ENCODE data around the gene SOAT1. TPM values are rescaled to one million over a fixed set of nuclear protein-coding genes. Genes with fewer than 3 reads are reported as not detected.
"Not testable (repeated sequence)": the region's sequence is repeated elsewhere in the genome, so short reads cannot be mapped to it uniquely, and the experiment has no call there.

Gene SOAT1
- total RNA-seq (10 to 100 TPM in 3 of 9 donors, 1 to 10 TPM in 6; 5.5 to 34.8 (median 8.1) TPM), polyA plus RNA-seq (1 to 10 TPM; 2.0 to 4.8 TPM)
- long read RNA-seq, donor 1, full-length matches to known transcripts = 7 of 9 reads
- long read RNA-seq, donor 1, partial matches to known transcripts = 0 of 9 reads
- long read RNA-seq, donor 1, other reads (novel, unspliced or antisense) = 2 of 9 reads
- long read RNA-seq, donor 2, full-length matches to known transcripts = 19 of 21 reads
- long read RNA-seq, donor 2, partial matches to known transcripts = 0 of 21 reads
- long read RNA-seq, donor 2, other reads (novel, unspliced or antisense) = 2 of 21 reads
- long read RNA-seq, donor 3, full-length matches to known transcripts = 11 of 12 reads
- long read RNA-seq, donor 3, partial matches to known transcripts = 0 of 12 reads
- long read RNA-seq, donor 3, other reads (novel, unspliced or antisense) = 1 of 12 reads

- H3K36me3 ChIP-seq = no peaks in the 10 kb centered on the region
- peak within 1 kb of the TSS; percentile 48 to 96 (median 90) for H3K27ac ChIP-seq
- 0 to 2% (median 0%) methylated on average over 27 to 71 of the region's 71 CpGs for WGBS, 4 donors
- peak in 1 of 2 donors; percentile 83 for TF ChIP-seq POLR2A (IDR thresholded peaks at IDR 0.05)
- TF ChIP-seq CTCF (IDR thresholded peaks at IDR 0.05) = peak in 9 of 12 donors; percentile 7 to 50 (median 20)
- ATAC-seq = peak; percentile 96 to 100 (median 100)
- no peaks in the 10 kb centered on the region for H3K9me3 ChIP-seq
- peak within 1 kb of the TSS; percentile 50 to 98 (median 75) for H3K4me3 ChIP-seq
- peaks cover 0 to 39% (median 12%) of the 10 kb centered on the region in 12 donors for H3K4me1 ChIP-seq
- DNase-seq = peak; percentile 94 to 98 (median 96)
- H3K27me3 ChIP-seq = no peaks in the 10 kb centered on the region
- intact Hi-C loops (cut with DNase I) = loop anchor here in 7 of 10 donors (1.0 to 10.0 kb wide), 13 partner anchors 61 to 214 kb away; partner anchors contain the start of genes AXDND1 (in 5 of the 7), TOR3A (in 4 of the 7) and ABL2 (in 1 of the 7)
Measured at GRCh38 chr1:179293340-179294327, at the start of gene SOAT1. Gene SOAT1, plus strand, starts transcription at chr1:179293797. Its CDS starts 8,888 bp downstream, at chr1:179302685.

GRCh38 chr1:179245426-179245825, 48.2 kb upstream of the SOAT1 start:
- 86 to 96% (median 86%) methylated on average over 2 of the region's 2 CpGs for WGBS, 4 donors

GRCh38 chr1:179247923-179248322, 45.7 kb upstream of the SOAT1 start:
- DNase-seq (no peak), ATAC-seq (no peak)
- no peak overlapping the region for H3K4me3 ChIP-seq
- no peaks in the 10 kb centered on the region for H3K36me3 ChIP-seq
- WGBS, 4 donors = 87 to 95% (median 91%) methylated on average over 9 of the region's 9 CpGs
- intact Hi-C loops (cut with DNase I) = no loop called here
- no peaks in the 10 kb centered on the region for H3K27me3 ChIP-seq
- TF ChIP-seq POLR2A (IDR thresholded peaks at IDR 0.05) (no peak), CTCF (IDR thresholded peaks at IDR 0.05) (no peak)
- no peaks in the 10 kb centered on the region for H3K4me1 ChIP-seq
- no peak overlapping the region for H3K27ac ChIP-seq
- no peaks in the 10 kb centered on the region for H3K9me3 ChIP-seq

More at GRCh38 chr1:179245426-179245825, 48.2 kb upstream of the SOAT1 start:
- intact Hi-C loops (cut with DNase I); H3K4me1 ChIP-seq; H3K36me3 ChIP-seq; H3K4me3 ChIP-seq; H3K27me3 ChIP-seq; DNase-seq; H3K27ac ChIP-seq; ATAC-seq; H3K9me3 ChIP-seq: not testable (repeated sequence)

- DNase-seq (no peak), ATAC-seq (peak in 3 of 4 donors; percentile 49 to 59 (median 56))
- TF ChIP-seq CTCF (IDR thresholded peaks at IDR 0.05) (peak in 10 of 12 donors; percentile 17 to 52 (median 38)), POLR2A (IDR thresholded peaks at IDR 0.05) (no peak)
- intact Hi-C loops (cut with DNase I) = loop anchor here (2.0 to 10.0 kb wide), 5 partner anchors 113 to 121 kb away; partner anchors contain the start of gene AXDND1 (in 6 of the 10)
- Histone ChIP-seq H3K27me3 (no peaks in the 10 kb centered on the region), H3K9me3 (no peaks in the 10 kb centered on the region), H3K4me1 (no peaks in the 10 kb centered on the region), H3K36me3 (no peaks in the 10 kb centered on the region), H3K27ac (no peak overlapping the region), H3K4me3 (no peak overlapping the region)
- 31 to 82% (median 58%) methylated on average over 1 of the region's 1 CpG for WGBS, 4 donors
Measured at GRCh38 chr1:179251675-179252074, 41.9 kb upstream of the SOAT1 start.

Measured in heart left ventricle (tissue), 16 donors.